PFSK-1 (cell line): Measurements from ENCODE around the gene KRTAP4-16.
"Not testable (repeated sequence)": the region's sequence is repeated elsewhere in the genome, so short reads cannot be mapped to it uniquely, and the experiment has no call there.

Experiments
- POLR2AphosphoS5 ChIP-seq: IDR thresholded peaks from 2 replicates; pipeline ENCODE4 v1.6.1; 2012; ENCODE audit warnings: low read depth, mild to moderate bottlenecking, control low read depth, low read length, moderate library complexity
- SIN3A ChIP-seq: IDR thresholded peaks from 2 replicates; pipeline ENCODE4 v1.6.1; 2012; ENCODE audit warnings: mild to moderate bottlenecking, low read length, moderate library complexity, borderline replicate concordance; ENCODE audit not compliant: insufficient read depth
- TAF1 ChIP-seq: IDR thresholded peaks from 2 replicates; pipeline ENCODE4 v1.6.1; 2012; ENCODE audit warnings: low read length, control low read depth, borderline replicate concordance; ENCODE audit not compliant: insufficient read depth

GRCh38 chr17:41123991-41124371 is 22.0 kb upstream of the KRTAP4-16 start, which contains the start of gene KRTAP4-12:
- TF ChIP-seq TAF1, POLR2AphosphoS5, SIN3A: not testable (repeated sequence)
